ENCODE results near the gene ASB6. TPM values are rescaled to one million over a fixed set of nuclear protein-coding genes. Genes with fewer than 3 reads are reported as not detected.

The ASB6 gene
- total RNA-seq, 1 donor from 2014 or later, result 20.1 TPM

GRCh38 chr9:129646654-129647053 is 4.7 kb upstream of the ASB6 start:
- H3K4me3 Mint-ChIP-seq, result no peak overlapping the region
- H3K9me3 Mint-ChIP-seq, result no peaks in the 10 kb centered on the region
- no peak overlapping the region for H3K27ac Mint-ChIP-seq
- no peaks in the 10 kb centered on the region for H3K36me3 Mint-ChIP-seq (ENCODE audit: low read depth)
- intact Hi-C loops (cut with micrococcal nuclease), result no loop called here
- no peak for TF ChIP-seq CTCF (IDR thresholded peaks at IDR 0.05)
- no peaks in the 10 kb centered on the region for H3K27me3 Mint-ChIP-seq
- CTCF ChIA-PET, result no interaction called here
- ATAC-seq (ENCODE audit: low read depth) (no peak), DNase-seq (no peak)
- POLR2A ChIA-PET, result no interaction called here
- no peaks in the 10 kb centered on the region for H3K4me1 Mint-ChIP-seq

- no peak overlapping the region for H3K4me3 Mint-ChIP-seq
Observed at GRCh38 chr9:129646252-129646651, 4.3 kb upstream of the ASB6 start.

GRCh38 chr9:129644902-129645301 is 3.0 kb upstream of the ASB6 start:
- Mint-ChIP-seq H3K4me3 (peak overlapping the region; percentile 11), H3K27me3 (no peaks in the 10 kb centered on the region), H3K27ac (no peak overlapping the region), H3K4me1 (peaks cover 15% of the 10 kb centered on the region), H3K9me3 (no peaks in the 10 kb centered on the region), H3K36me3 (ENCODE audit: low read depth) (no peaks in the 10 kb centered on the region)
- DNase-seq, result no peak
- ChIA-PET POLR2A (no interaction called here), CTCF (no interaction called here)
- intact Hi-C loops (cut with micrococcal nuclease), result no loop called here
- no peak for ATAC-seq (ENCODE audit: low read depth)
- no peak for TF ChIP-seq CTCF (IDR thresholded peaks at IDR 0.05)

More at GRCh38 chr9:129646252-129646651, 4.3 kb upstream of the ASB6 start:
- H3K9me3 Mint-ChIP-seq, result no peaks in the 10 kb centered on the region
- CTCF ChIA-PET, result no interaction called here
- intact Hi-C loops (cut with micrococcal nuclease), result no loop called here
- ATAC-seq (ENCODE audit: low read depth) (no peak), DNase-seq (no peak)
- no peaks in the 10 kb centered on the region for H3K27me3 Mint-ChIP-seq
- no peak for TF ChIP-seq CTCF (IDR thresholded peaks at IDR 0.05)
- peaks cover 2% of the 10 kb centered on the region for H3K4me1 Mint-ChIP-seq
- no peak overlapping the region for H3K27ac Mint-ChIP-seq
- H3K36me3 Mint-ChIP-seq (ENCODE audit: low read depth), result no peaks in the 10 kb centered on the region
- POLR2A ChIA-PET, result no interaction called here

GRCh38 chr9:129644365-129644764 is 2.4 kb upstream of the ASB6 start:
- ATAC-seq (ENCODE audit: low read depth), result no peak
- ChIA-PET CTCF (interaction anchor here (1.1 kb wide), 1 partner anchor 93 kb away, joined by 3 read pairs; no protein-coding TSS in a partner anchor), POLR2A (no interaction called here)
- Mint-ChIP-seq H3K36me3 (ENCODE audit: low read depth) (peaks cover 2% of the 10 kb centered on the region), H3K27me3 (no peaks in the 10 kb centered on the region), H3K4me3 (no peak overlapping the region), H3K27ac (no peak overlapping the region), H3K4me1 (peaks cover 16% of the 10 kb centered on the region), H3K9me3 (no peaks in the 10 kb centered on the region)
- DNase-seq, result no peak
- TF ChIP-seq CTCF (IDR thresholded peaks at IDR 0.05), result no peak
- intact Hi-C loops (cut with micrococcal nuclease), result no loop called here

- no peak for DNase-seq
- peaks cover 16% of the 10 kb centered on the region for H3K4me1 Mint-ChIP-seq
- H3K9me3 Mint-ChIP-seq, result no peaks in the 10 kb centered on the region
- H3K36me3 Mint-ChIP-seq (ENCODE audit: low read depth), result peaks cover 3% of the 10 kb centered on the region
- CTCF ChIA-PET, result interaction anchor here (1.1 to 3.1 kb wide), 3 partner anchors 94 to 512 kb away, joined by 3 to 8 read pairs (median 3); no protein-coding TSS in a partner anchor
- H3K4me3 Mint-ChIP-seq, result no peak overlapping the region
- POLR2A ChIA-PET, result interaction anchor here (0.7 kb wide), 1 partner anchor 168 kb away, joined by 3 read pairs; no protein-coding TSS in a partner anchor
- ATAC-seq (ENCODE audit: low read depth), result no peak
- intact Hi-C loops (cut with micrococcal nuclease), result loop anchor here (2.0 kb wide), 1 partner anchor 93 kb away; no protein-coding TSS in a partner anchor
- no peak overlapping the region for H3K27ac Mint-ChIP-seq
- no peak for TF ChIP-seq CTCF (IDR thresholded peaks at IDR 0.05)
- no peaks in the 10 kb centered on the region for H3K27me3 Mint-ChIP-seq
Observed at GRCh38 chr9:129643706-129644105, 1.8 kb upstream of the ASB6 start.
